ENCODE data around the gene MOSPD3. TPM values are rescaled to one million over a fixed set of nuclear protein-coding genes. Genes with fewer than 3 reads are reported as not detected.
A peak's percentile ranks its signal among the peaks of the same experiment; 100 is the strongest.

Gene MOSPD3
- total RNA-seq, 3 donors from 2014 or later = 8.8 to 12.6 (median 11.8) TPM

GRCh38 chr7:100568896-100569844, 43.2 kb upstream of the MOSPD3 start:
- peaks cover 2% of the 10 kb centered on the region for H3K36me3 ChIP-seq
- no peaks in the 10 kb centered on the region for H3K27me3 ChIP-seq
- peaks cover 0 to 4% of the 10 kb centered on the region in 2 donors for H3K4me1 ChIP-seq
- DNase-seq (ENCODE audit: low spot score in 2 of 2) = peak; percentile 32 to 52
- peak overlapping the region; percentile 22 to 58 (median 46) for H3K4me3 ChIP-seq
- intact Hi-C loops (cut with DNase I; ENCODE audit: low total_unique reads) = no loop called here
- no peaks in the 10 kb centered on the region for H3K9me3 ChIP-seq
- peak overlapping the region; percentile 45 to 71 for H3K27ac ChIP-seq
- peak in 2 of 3 donors; percentile 20 to 32 for TF ChIP-seq CTCF (IDR thresholded peaks at IDR 0.05)
- no peak for TF ChIP-seq POLR2AphosphoS5 (IDR thresholded peaks at IDR 0.05)

- Histone ChIP-seq H3K4me3 (no peak overlapping the region), H3K27me3 (no peaks in the 10 kb centered on the region), H3K27ac (no peak overlapping the region), H3K4me1 (peaks cover 0 to 4% of the 10 kb centered on the region in 2 donors), H3K36me3 (peaks cover 8% of the 10 kb centered on the region), H3K9me3 (no peaks in the 10 kb centered on the region)
- no peak for DNase-seq (ENCODE audit: low spot score in 2 of 2)
- TF ChIP-seq CTCF (IDR thresholded peaks at IDR 0.05) = no peak
- no peak for TF ChIP-seq POLR2AphosphoS5 (IDR thresholded peaks at IDR 0.05)
- TF ChIP-seq POLR2A (IDR thresholded peaks at IDR 0.05) = no peak
- intact Hi-C loops (cut with DNase I; ENCODE audit: low total_unique reads) = loop anchor here (10.0 kb wide), 2 partner anchors 114 to 1304 kb away; no protein-coding TSS in a partner anchor
These were observed 41.1 kb upstream of the MOSPD3 start for GRCh38 chr7:100570954-100571828.

GRCh38 chr7:100571829-100572116, 40.6 kb upstream of the MOSPD3 start:
- H3K4me3 ChIP-seq = no peak overlapping the region
- H3K27me3 ChIP-seq = no peaks in the 10 kb centered on the region
- intact Hi-C loops (cut with DNase I; ENCODE audit: low total_unique reads) = loop anchor here (10.0 kb wide), 2 partner anchors 113 to 1303 kb away; no protein-coding TSS in a partner anchor
- H3K27ac ChIP-seq = no peak overlapping the region
- H3K4me1 ChIP-seq = peaks cover 0 to 4% of the 10 kb centered on the region in 2 donors
- peaks cover 8% of the 10 kb centered on the region for H3K36me3 ChIP-seq
- TF ChIP-seq POLR2A (IDR thresholded peaks at IDR 0.05) = no peak
- TF ChIP-seq CTCF (IDR thresholded peaks at IDR 0.05) = no peak
- TF ChIP-seq POLR2AphosphoS5 (IDR thresholded peaks at IDR 0.05) = no peak
- no peak for DNase-seq (ENCODE audit: low spot score in 2 of 2)
- H3K9me3 ChIP-seq = no peaks in the 10 kb centered on the region

- no peak for TF ChIP-seq POLR2A (IDR thresholded peaks at IDR 0.05)
- TF ChIP-seq CTCF (IDR thresholded peaks at IDR 0.05) = no peak
- TF ChIP-seq POLR2AphosphoS5 (IDR thresholded peaks at IDR 0.05) = no peak
- no peak overlapping the region for H3K27ac ChIP-seq
- no peaks in the 10 kb centered on the region for H3K27me3 ChIP-seq
- H3K4me3 ChIP-seq = no peak overlapping the region
- no peak for DNase-seq (ENCODE audit: low spot score in 2 of 2)
- peaks cover 8% of the 10 kb centered on the region for H3K36me3 ChIP-seq
- H3K9me3 ChIP-seq = no peaks in the 10 kb centered on the region
- intact Hi-C loops (cut with DNase I; ENCODE audit: low total_unique reads) = loop anchor here (10.0 kb wide), 2 partner anchors 112 to 1302 kb away; no protein-coding TSS in a partner anchor
- peaks cover 0 to 4% of the 10 kb centered on the region in 2 donors for H3K4me1 ChIP-seq
These were observed 39.9 kb upstream of the MOSPD3 start for GRCh38 chr7:100572281-100572948.
